ENCODE results near the gene DNAAF1. TPM values are rescaled to one million over a fixed set of nuclear protein-coding genes. Genes with fewer than 3 reads are reported as not detected.
A peak's percentile ranks its signal among the peaks of the same experiment; 100 is the strongest.

Gene DNAAF1
- total RNA-seq, 6 experiments from 2014 or later: not detected

DNA sequence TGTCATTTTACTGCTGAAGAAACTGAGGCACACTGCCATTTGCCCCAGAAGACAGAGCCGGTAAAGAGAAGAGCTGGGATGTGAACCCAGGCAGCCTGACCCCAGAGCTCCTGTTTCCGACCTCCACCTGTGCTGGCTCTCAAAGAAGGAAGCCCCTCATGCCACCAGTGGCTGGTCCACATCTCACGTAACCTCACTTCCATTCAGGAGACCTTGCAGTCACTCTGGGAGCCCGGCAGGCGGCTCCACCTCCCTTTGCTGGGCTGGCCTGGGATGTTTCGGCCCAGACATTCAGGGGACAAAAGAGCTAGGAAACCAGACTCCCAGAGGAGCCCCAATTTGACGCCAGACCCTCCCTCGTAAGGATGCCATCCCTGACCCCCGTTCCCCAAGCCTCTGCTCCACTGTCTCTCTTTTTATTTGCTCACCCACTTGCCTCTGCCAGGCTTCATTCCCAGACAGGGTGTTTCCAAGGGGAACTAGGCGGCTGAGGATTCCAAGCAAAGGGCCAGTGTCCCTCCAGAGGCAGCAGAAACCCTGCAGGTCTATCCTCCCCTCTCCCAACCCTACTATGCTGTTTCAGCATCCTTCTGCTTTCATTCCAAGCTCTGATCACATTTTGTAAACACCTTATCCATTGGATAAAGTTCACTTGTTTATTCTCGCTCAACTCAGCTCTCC, 38.9 kb downstream of the DNAAF1 start:
- no peak; the same call in 1 of the 2 replicates for TF ChIP-seq CTCF (IDR thresholded peaks at IDR 0.05)
- Mint-ChIP-seq H3K36me3 (ENCODE audit: low read depth) (peaks cover 15% of the 10 kb centered on the region; the same call in 1 of the 2 replicates), H3K27me3 (ENCODE audit: insufficient read depth) (no peaks in the 10 kb centered on the region), H3K4me3 (no peak overlapping the region), H3K9me3 (no peaks in the 10 kb centered on the region), H3K27ac (no peak overlapping the region), H3K4me1 (ENCODE audit: low read depth) (peaks cover 11% of the 10 kb centered on the region)
- DNase-seq: no peak

DNA sequence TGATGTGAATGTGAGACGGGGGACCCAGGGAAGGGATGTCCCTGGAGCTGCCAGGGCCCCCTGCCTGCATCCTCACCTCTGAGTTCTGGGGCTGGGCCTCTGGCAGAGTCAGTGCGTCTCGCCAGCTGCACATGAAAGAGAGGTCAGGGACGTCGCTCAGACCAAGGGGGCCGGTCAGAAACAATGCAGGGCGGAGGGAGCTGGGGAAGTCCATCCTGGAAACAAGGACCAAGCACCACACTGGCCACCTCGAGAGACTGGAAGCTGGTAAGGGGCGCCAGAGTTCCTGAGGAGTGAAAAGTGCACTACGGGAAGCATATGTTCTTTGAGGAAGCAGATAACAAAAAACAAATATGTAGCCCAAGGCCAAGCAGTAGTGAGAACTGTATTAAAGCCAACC, 39.7 kb downstream of the DNAAF1 start:
- TF ChIP-seq CTCF (IDR thresholded peaks at IDR 0.05): no peak
- peak overlapping the region; percentile 94 for H3K4me3 Mint-ChIP-seq
- H3K9me3 Mint-ChIP-seq: no peaks in the 10 kb centered on the region
- DNase-seq: no peak
- peaks cover 11% of the 10 kb centered on the region for H3K4me1 Mint-ChIP-seq (ENCODE audit: low read depth)
- H3K27me3 Mint-ChIP-seq (ENCODE audit: insufficient read depth): no peaks in the 10 kb centered on the region
- no peak overlapping the region for H3K27ac Mint-ChIP-seq
- peaks cover 15% of the 10 kb centered on the region; the same call in 1 of the 2 replicates for H3K36me3 Mint-ChIP-seq (ENCODE audit: low read depth)

GRCh38 chr16:84186685-84187437, 41.8 kb downstream of the DNAAF1 start, which contains the start of gene TAF1C:
TAF1C (minus strand) TSS chr16:84187057; CDS start chr16:84184988, 2,069 bp downstream.
- Mint-ChIP-seq H3K36me3 (ENCODE audit: low read depth) (peaks cover 15% of the 10 kb centered on the region; the same call in 1 of the 2 replicates), H3K4me3 (peak within 1 kb of the TSS; percentile 94), H3K27me3 (ENCODE audit: insufficient read depth) (no peaks in the 10 kb centered on the region), H3K4me1 (ENCODE audit: low read depth) (peaks cover 11% of the 10 kb centered on the region), H3K27ac (peak within 1 kb of the TSS; percentile 76), H3K9me3 (no peaks in the 10 kb centered on the region)
- peak; percentile 72 for DNase-seq
- peak; percentile 93 for TF ChIP-seq CTCF (IDR thresholded peaks at IDR 0.05)

GRCh38 chr16:84190731-84191388, 45.8 kb downstream of the DNAAF1 start, which contains the start of gene ADAD2:
ADAD2 (plus strand) TSS chr16:84191157; CDS start chr16:84191231, 74 bp downstream.
- DNase-seq: no peak
- Mint-ChIP-seq H3K4me1 (ENCODE audit: low read depth) (no peaks in the 10 kb centered on the region), H3K4me3 (no peak within 1 kb of the TSS), H3K27ac (no peak within 1 kb of the TSS), H3K27me3 (ENCODE audit: insufficient read depth) (peaks cover 17% of the 10 kb centered on the region), H3K9me3 (no peaks in the 10 kb centered on the region), H3K36me3 (ENCODE audit: low read depth) (no peaks in the 10 kb centered on the region)
- no peak for TF ChIP-seq CTCF (IDR thresholded peaks at IDR 0.05)

- DNase-seq: no peak
- H3K36me3 Mint-ChIP-seq (ENCODE audit: low read depth): no peaks in the 10 kb centered on the region
- H3K27ac Mint-ChIP-seq: no peak overlapping the region
- H3K4me1 Mint-ChIP-seq (ENCODE audit: low read depth): no peaks in the 10 kb centered on the region
- H3K9me3 Mint-ChIP-seq: no peaks in the 10 kb centered on the region
- no peak overlapping the region for H3K4me3 Mint-ChIP-seq
- H3K27me3 Mint-ChIP-seq (ENCODE audit: insufficient read depth): peaks cover 19% of the 10 kb centered on the region
- TF ChIP-seq CTCF (IDR thresholded peaks at IDR 0.05): no peak
Measured at GRCh38 chr16:84191466-84191865, 46.4 kb downstream of the DNAAF1 start.
